CD4-positive, alpha-beta T cell (primary cell): Measurements from ENCODE around the gene DTNBP1. TPM values are rescaled to one million over a fixed set of nuclear protein-coding genes. Genes with fewer than 3 reads are reported as not detected.
A peak's percentile ranks its signal among the peaks of the same experiment; 100 is the strongest.

Source experiments
- ATAC-seq: fragments of 200-7000 bp; cut with Tn5 transposase; one replicate; pipeline ENCODE4 v1.10.0; 2022; ENCODE audit warnings: mild to moderate bottlenecking; ENCODE audit not compliant: poor library complexity
- CTCF ChIA-PET: fragments of 350-600 bp; sonication (Branson Sonifier 250); formaldehyde crosslinking; loops from one replicate; lab custom pipeline; 2021; ENCODE audit warnings: antibody characterized with exemption, inconsistent platforms; lab: Charles Lee
- POLR2A ChIA-PET: fragments of 350-600 bp; sonication (Branson Sonifier 250); formaldehyde crosslinking; loops from one replicate; lab custom pipeline; 2021; ENCODE audit warnings: antibody characterized with exemption, inconsistent platforms; lab: Charles Lee
- DNase-seq, 14 experiments: peaks; one replicate each; pipeline ENCODE4 v3.0.0-alpha.2; 2013 to 2020; ENCODE audit warnings: mixed read lengths in 2 of 14
- H3K27ac ChIP-seq, 2 donors: one replicate each; pipeline versions ENCODE4 v1.5.1 to v1.7.0; 2013; ENCODE audit warnings: low read length in 2 of 2, low read depth in 1 of 2, mild to moderate bottlenecking in 1 of 2
- H3K27me3 ChIP-seq, 2 experiments: 1 replicate in 1 of 2; 2 replicates in 1 of 2; pipeline versions ENCODE4 v1.6.1 to v1.7.0; 2013; ENCODE audit warnings: low read length in 2 of 2, control low read depth in 1 of 2, mild to moderate bottlenecking in 1 of 2, moderate library complexity in 1 of 2; ENCODE audit not compliant: insufficient read depth in 2 of 2, control insufficient read depth in 1 of 2
- H3K36me3 ChIP-seq: one replicate; pipeline ENCODE4 v1.6.1; 2013; ENCODE audit warnings: low read length, control low read depth; ENCODE audit not compliant: insufficient read depth
- H3K4me1 ChIP-seq: one replicate; pipeline ENCODE4 v1.6.1; 2013; ENCODE audit warnings: low read length, control low read depth; ENCODE audit not compliant: insufficient read depth
- H3K4me3 ChIP-seq: one replicate; pipeline ENCODE4 v1.5.1; 2013; ENCODE audit warnings: mild to moderate bottlenecking, low read length, moderate library complexity
- H3K9me3 ChIP-seq, 2 experiments: 1 replicate in 1 of 2; 2 replicates in 1 of 2; pipeline versions ENCODE4 v1.6.1 to v1.7.0; 2013; ENCODE audit warnings: low read length in 2 of 2, mild to moderate bottlenecking in 2 of 2, control low read depth in 1 of 2, moderate library complexity in 1 of 2; ENCODE audit not compliant: control insufficient read depth in 1 of 2, insufficient read depth in 1 of 2
- H3K27ac Mint-ChIP-seq: one replicate; pipeline ENCODE4 v1.8.0; 2020; ENCODE audit warnings: mixed read lengths
- H3K27me3 Mint-ChIP-seq: one replicate; pipeline ENCODE4 v1.8.0; 2021; ENCODE audit warnings: mixed read lengths
- H3K36me3 Mint-ChIP-seq: one replicate; pipeline ENCODE4 v1.8.0; 2021; ENCODE audit warnings: low read depth, mixed read lengths
- H3K4me1 Mint-ChIP-seq: one replicate; pipeline ENCODE4 v1.8.0; 2021; ENCODE audit warnings: low read depth, mixed read lengths
- H3K4me3 Mint-ChIP-seq: one replicate; pipeline ENCODE4 v1.8.0; 2020; ENCODE audit warnings: mild to moderate bottlenecking, mixed read lengths
- H3K9me3 Mint-ChIP-seq: one replicate; pipeline ENCODE4 v1.8.0; 2020; ENCODE audit warnings: mixed read lengths
- CTCF ChIP-seq: fragments of 200-600 bp; IDR thresholded peaks from one replicate; pipeline ENCODE4 v1.8.0; 2022; ENCODE audit warnings: antibody characterized with exemption, mild to moderate bottlenecking
- intact Hi-C, 2 experiments: fragments of 100-400 bp; cut with DNase I in 1 of 2; cut with micrococcal nuclease in 1 of 2; formaldehyde crosslinking; loops; one replicate each; pipeline versions ENCODE4 v1.15.1 to v1.9.0; 2023 to 2025; cut with DNase I, micrococcal nuclease
- total RNA-seq, 174 experiments: library from RNA in 2 of 174; stranded (reverse) in 2 of 174; gene quantifications; one replicate each; pipeline ENCODE4 v1.2.3 and lab custom pipeline; 2021 to 2026

Gene DTNBP1
- total RNA-seq, 2 experiments from 2014 or later, result 14.5 to 14.7 TPM

- TF ChIP-seq CTCF, result no peak
- H3K4me3 ChIP-seq, result no peak overlapping the region
- H3K4me3 Mint-ChIP-seq, result no peak overlapping the region
- no peaks in the 10 kb centered on the region for H3K9me3 Mint-ChIP-seq
- no peak for ATAC-seq
- H3K36me3 Mint-ChIP-seq, result peaks cover 29% of the 10 kb centered on the region
- POLR2A ChIA-PET, result no interaction called here
- H3K36me3 ChIP-seq, result peaks cover 3% of the 10 kb centered on the region
- CTCF ChIA-PET, result no interaction called here
- no peaks in the 10 kb centered on the region for H3K27me3 ChIP-seq
- intact Hi-C loops, result no loop called here
- no peaks in the 10 kb centered on the region for H3K27me3 Mint-ChIP-seq
- no peak overlapping the region for H3K27ac ChIP-seq
- DNase-seq, result no peak
- H3K9me3 ChIP-seq, result no peaks in the 10 kb centered on the region
- H3K27ac Mint-ChIP-seq, result no peak overlapping the region
- peaks cover 57% of the 10 kb centered on the region for H3K4me1 Mint-ChIP-seq
- H3K4me1 ChIP-seq, result peaks cover 3% of the 10 kb centered on the region
These were observed 64.5 kb downstream of the DTNBP1 start for GRCh38 chr6:15598273-15598798.

- H3K9me3 Mint-ChIP-seq, result no peaks in the 10 kb centered on the region
- no peak for TF ChIP-seq CTCF
- Histone ChIP-seq H3K4me3 (no peak overlapping the region), H3K36me3 (peaks cover 3% of the 10 kb centered on the region), H3K27me3 (no peaks in the 10 kb centered on the region), H3K27ac (no peak overlapping the region), H3K9me3 (no peaks in the 10 kb centered on the region), H3K4me1 (peaks cover 3% of the 10 kb centered on the region)
- H3K4me1 Mint-ChIP-seq, result peaks cover 64% of the 10 kb centered on the region
- H3K4me3 Mint-ChIP-seq, result no peak overlapping the region
- ChIA-PET CTCF (no interaction called here), POLR2A (no interaction called here)
- DNase-seq (no peak), ATAC-seq (no peak)
- no peak overlapping the region for H3K27ac Mint-ChIP-seq
- H3K36me3 Mint-ChIP-seq, result peaks cover 23% of the 10 kb centered on the region
- intact Hi-C loops, result no loop called here
- no peaks in the 10 kb centered on the region for H3K27me3 Mint-ChIP-seq
These were observed 66.5 kb downstream of the DTNBP1 start for GRCh38 chr6:15596186-15596896.

- intact Hi-C loops, result no loop called here
- peaks cover 61% of the 10 kb centered on the region for H3K4me1 Mint-ChIP-seq
- ATAC-seq (no peak), DNase-seq (peak in 2 of 14 experiments; percentile 22 to 30)
- no peaks in the 10 kb centered on the region for H3K27me3 ChIP-seq
- H3K36me3 ChIP-seq, result peaks cover under 1% of the 10 kb centered on the region
- ChIA-PET POLR2A (no interaction called here), CTCF (interaction anchor here (0.7 kb wide), 1 partner anchor 1785 kb away, joined by 4 read pairs; no protein-coding TSS in a partner anchor)
- TF ChIP-seq CTCF, result no peak
- H3K4me3 Mint-ChIP-seq, result no peak overlapping the region
- no peaks in the 10 kb centered on the region for H3K9me3 ChIP-seq
- H3K9me3 Mint-ChIP-seq, result no peaks in the 10 kb centered on the region
- H3K4me3 ChIP-seq, result no peak overlapping the region
- peaks cover 19% of the 10 kb centered on the region for H3K36me3 Mint-ChIP-seq
- no peak overlapping the region for H3K27ac Mint-ChIP-seq
- H3K4me1 ChIP-seq, result peaks cover 3% of the 10 kb centered on the region
- no peaks in the 10 kb centered on the region for H3K27me3 Mint-ChIP-seq
- H3K27ac ChIP-seq, result no peak overlapping the region
These were observed 67.2 kb downstream of the DTNBP1 start for GRCh38 chr6:15595461-15596173.
